GM08714 (cell line): Measurements from ENCODE around the gene ABCB4.

ENCODE experiments used
- H3K4me3 ChIP-seq: fragments of 200-500 bp; sonication (Bioruptor generic); 2 replicates; pipeline ENCODE4 v1.5.1; 2014; ENCODE audit warnings: mild to moderate bottlenecking, low read length, inconsistent platforms
- ZNF274 ChIP-seq: IDR thresholded peaks from 2 replicates; pipeline ENCODE4 v1.6.1; 2012; ENCODE audit warnings: mild to moderate bottlenecking, low read depth, low read length

The ABCB4 gene

GRCh38 chr7:87475359-87476178 lies at the start of gene ABCB4:
Gene ABCB4 (minus strand): TSS chr7:87475680. CDS start chr7:87475465, 215 bp downstream.
- H3K4me3 ChIP-seq, result peak within 1 kb of the TSS; percentile 63
- no peak for TF ChIP-seq ZNF274

- no peak overlapping the region for H3K4me3 ChIP-seq
- TF ChIP-seq ZNF274, result no peak
These were observed 43.3 kb upstream of the ABCB4 start for GRCh38 chr7:87518735-87519134.

GRCh38 chr7:87517891-87518290 lies 42.4 kb upstream of the ABCB4 start:
- no peak for TF ChIP-seq ZNF274

GRCh38 chr7:87517136-87517815 lies 41.8 kb upstream of the ABCB4 start:
- no peak overlapping the region for H3K4me3 ChIP-seq
- no peak for TF ChIP-seq ZNF274

More at GRCh38 chr7:87517891-87518290, 42.4 kb upstream of the ABCB4 start:
- no peak overlapping the region for H3K4me3 ChIP-seq

- H3K4me3 ChIP-seq, result no peak overlapping the region
- no peak for TF ChIP-seq ZNF274
These were observed 38.4 kb upstream of the ABCB4 start for GRCh38 chr7:87513735-87514335.

GRCh38 chr7:87512906-87513305 lies 37.4 kb upstream of the ABCB4 start:
- no peak overlapping the region for H3K4me3 ChIP-seq
- TF ChIP-seq ZNF274, result no peak

- no peak for TF ChIP-seq ZNF274
- H3K4me3 ChIP-seq, result no peak overlapping the region
These were observed 36.0 kb upstream of the ABCB4 start for GRCh38 chr7:87511510-87511909.

- no peak overlapping the region for H3K4me3 ChIP-seq
- TF ChIP-seq ZNF274, result no peak
These were observed 35.0 kb upstream of the ABCB4 start for GRCh38 chr7:87510411-87510875.

GRCh38 chr7:87507446-87507845 lies 32.0 kb upstream of the ABCB4 start:
- H3K4me3 ChIP-seq, result no peak overlapping the region
- TF ChIP-seq ZNF274, result no peak

- no peak overlapping the region for H3K4me3 ChIP-seq
- no peak for TF ChIP-seq ZNF274
These were observed 31.0 kb upstream of the ABCB4 start for GRCh38 chr7:87506246-87507180.

- H3K4me3 ChIP-seq, result no peak overlapping the region
These were observed 30.2 kb upstream of the ABCB4 start for GRCh38 chr7:87505557-87506245.

GRCh38 chr7:87505122-87505521 lies 29.6 kb upstream of the ABCB4 start:
- no peak for TF ChIP-seq ZNF274
- H3K4me3 ChIP-seq, result no peak overlapping the region

More at GRCh38 chr7:87505557-87506245, 30.2 kb upstream of the ABCB4 start:
- no peak for TF ChIP-seq ZNF274

GRCh38 chr7:87499494-87499893 lies 24.0 kb upstream of the ABCB4 start:
- no peak overlapping the region for H3K4me3 ChIP-seq
- TF ChIP-seq ZNF274, result no peak
